ENCODE results near the gene DCC. TPM values are rescaled to one million over a fixed set of nuclear protein-coding genes. Genes with fewer than 3 reads are reported as not detected.

DCC gene
- total RNA-seq, 1 donor from 2014 or later, result not detected

GRCh38 chr18:52541056-52541455, 201.1 kb downstream of the DCC start:
- Mint-ChIP-seq H3K27ac (ENCODE audit: unreplicated experiment) (no peak overlapping the region), H3K27me3 (ENCODE audit: low read depth) (peaks cover under 1% of the 10 kb centered on the region), H3K9me3 (ENCODE audit: low read depth) (peaks cover 2% of the 10 kb centered on the region), H3K4me1 (ENCODE audit: low read depth) (no peaks in the 10 kb centered on the region), H3K36me3 (ENCODE audit: low read depth) (no peaks in the 10 kb centered on the region), H3K4me3 (ENCODE audit: unreplicated experiment) (no peak overlapping the region)
- TF ChIP-seq, protein P1, sequence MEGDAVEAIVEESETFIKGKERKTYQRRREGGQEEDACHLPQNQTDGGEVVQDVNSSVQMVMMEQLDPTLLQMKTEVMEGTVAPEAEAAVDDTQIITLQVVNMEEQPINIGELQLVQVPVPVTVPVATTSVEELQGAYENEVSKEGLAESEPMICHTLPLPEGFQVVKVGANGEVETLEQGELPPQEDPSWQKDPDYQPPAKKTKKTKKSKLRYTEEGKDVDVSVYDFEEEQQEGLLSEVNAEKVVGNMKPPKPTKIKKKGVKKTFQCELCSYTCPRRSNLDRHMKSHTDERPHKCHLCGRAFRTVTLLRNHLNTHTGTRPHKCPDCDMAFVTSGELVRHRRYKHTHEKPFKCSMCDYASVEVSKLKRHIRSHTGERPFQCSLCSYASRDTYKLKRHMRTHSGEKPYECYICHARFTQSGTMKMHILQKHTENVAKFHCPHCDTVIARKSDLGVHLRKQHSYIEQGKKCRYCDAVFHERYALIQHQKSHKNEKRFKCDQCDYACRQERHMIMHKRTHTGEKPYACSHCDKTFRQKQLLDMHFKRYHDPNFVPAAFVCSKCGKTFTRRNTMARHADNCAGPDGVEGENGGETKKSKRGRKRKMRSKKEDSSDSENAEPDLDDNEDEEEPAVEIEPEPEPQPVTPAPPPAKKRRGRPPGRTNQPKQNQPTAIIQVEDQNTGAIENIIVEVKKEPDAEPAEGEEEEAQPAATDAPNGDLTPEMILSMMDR (IDR thresholded peaks at IDR 0.05), result no peak
- no peak for DNase-seq (ENCODE audit: low spot score)

DNA sequence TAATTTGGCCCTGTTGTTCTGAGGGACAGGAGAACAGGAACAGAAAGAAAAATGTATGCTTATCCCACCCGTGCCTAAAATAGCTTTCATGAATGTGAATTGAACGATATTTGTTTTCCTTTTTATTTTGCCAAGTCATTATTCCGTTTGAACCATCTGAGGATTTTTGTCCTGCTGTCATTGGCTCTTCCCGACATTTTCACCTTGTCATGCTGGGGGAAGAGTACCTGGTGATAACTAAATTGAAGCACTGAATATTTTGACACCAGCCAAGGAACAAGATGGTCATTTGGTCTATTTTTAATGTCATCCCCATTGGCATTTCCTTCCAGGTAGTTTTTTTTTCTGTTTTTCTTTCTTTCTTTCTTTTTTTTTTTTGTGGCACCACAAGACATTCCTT, 204.1 kb downstream of the DCC start:
- no peak overlapping the region for H3K27ac Mint-ChIP-seq (ENCODE audit: unreplicated experiment)
- H3K9me3 Mint-ChIP-seq (ENCODE audit: low read depth), result peaks cover 2% of the 10 kb centered on the region
- peaks cover 2% of the 10 kb centered on the region for H3K27me3 Mint-ChIP-seq (ENCODE audit: low read depth)
- no peaks in the 10 kb centered on the region for H3K4me1 Mint-ChIP-seq (ENCODE audit: low read depth)
- TF ChIP-seq, protein P1 (IDR thresholded peaks at IDR 0.05), result no peak
- no peak overlapping the region for H3K4me3 Mint-ChIP-seq (ENCODE audit: unreplicated experiment)
- DNase-seq (ENCODE audit: low spot score), result no peak
- H3K36me3 Mint-ChIP-seq (ENCODE audit: low read depth), result no peaks in the 10 kb centered on the region

- H3K27me3 Mint-ChIP-seq (ENCODE audit: low read depth), result peaks cover 6% of the 10 kb centered on the region
- no peaks in the 10 kb centered on the region for H3K36me3 Mint-ChIP-seq (ENCODE audit: low read depth)
- TF ChIP-seq, protein P1 (IDR thresholded peaks at IDR 0.05), result no peak
- H3K27ac Mint-ChIP-seq (ENCODE audit: unreplicated experiment), result no peak overlapping the region
- no peak for DNase-seq (ENCODE audit: low spot score)
- peaks cover 2% of the 10 kb centered on the region for H3K9me3 Mint-ChIP-seq (ENCODE audit: low read depth)
- no peak overlapping the region for H3K4me3 Mint-ChIP-seq (ENCODE audit: unreplicated experiment)
- no peaks in the 10 kb centered on the region for H3K4me1 Mint-ChIP-seq (ENCODE audit: low read depth)
Observed at GRCh38 chr18:52546686-52547346, 206.8 kb downstream of the DCC start.

GRCh38 chr18:52553441-52553840, 213.4 kb downstream of the DCC start:
- H3K9me3 Mint-ChIP-seq (ENCODE audit: low read depth), result no peaks in the 10 kb centered on the region
- TF ChIP-seq, protein P1 (IDR thresholded peaks at IDR 0.05), result no peak
- no peaks in the 10 kb centered on the region for H3K36me3 Mint-ChIP-seq (ENCODE audit: low read depth)
- H3K27me3 Mint-ChIP-seq (ENCODE audit: low read depth), result peaks cover 8% of the 10 kb centered on the region
- no peak overlapping the region for H3K27ac Mint-ChIP-seq (ENCODE audit: unreplicated experiment)
- no peaks in the 10 kb centered on the region for H3K4me1 Mint-ChIP-seq (ENCODE audit: low read depth)
- DNase-seq (ENCODE audit: low spot score), result no peak
- H3K4me3 Mint-ChIP-seq (ENCODE audit: unreplicated experiment), result no peak overlapping the region

GRCh38 chr18:52554180-52554579, 214.2 kb downstream of the DCC start:
- Mint-ChIP-seq H3K4me1 (ENCODE audit: low read depth) (no peaks in the 10 kb centered on the region), H3K4me3 (ENCODE audit: unreplicated experiment) (no peak overlapping the region), H3K27me3 (ENCODE audit: low read depth) (peaks cover 8% of the 10 kb centered on the region), H3K9me3 (ENCODE audit: low read depth) (no peaks in the 10 kb centered on the region), H3K27ac (ENCODE audit: unreplicated experiment) (no peak overlapping the region), H3K36me3 (ENCODE audit: low read depth) (no peaks in the 10 kb centered on the region)
- DNase-seq (ENCODE audit: low spot score), result no peak
- TF ChIP-seq, protein P1 (IDR thresholded peaks at IDR 0.05), result no peak

All from chondrocyte (in vitro differentiated cells).